Cerebellar cortex (tissue), 1 donor: ENCODE results near the gene KLHDC8A.
A peak's percentile ranks its signal among the peaks of the same experiment; 100 is the strongest.
"Not testable (repeated sequence)": the region's sequence is repeated elsewhere in the genome, so short reads cannot be mapped to it uniquely, and the experiment has no call there.

Experiments used
- DNase-seq: peaks from one replicate; pipeline ENCODE4 v3.0.0-alpha.2; 2015; ENCODE audit warnings: low spot score

KLHDC8A gene

DNA sequence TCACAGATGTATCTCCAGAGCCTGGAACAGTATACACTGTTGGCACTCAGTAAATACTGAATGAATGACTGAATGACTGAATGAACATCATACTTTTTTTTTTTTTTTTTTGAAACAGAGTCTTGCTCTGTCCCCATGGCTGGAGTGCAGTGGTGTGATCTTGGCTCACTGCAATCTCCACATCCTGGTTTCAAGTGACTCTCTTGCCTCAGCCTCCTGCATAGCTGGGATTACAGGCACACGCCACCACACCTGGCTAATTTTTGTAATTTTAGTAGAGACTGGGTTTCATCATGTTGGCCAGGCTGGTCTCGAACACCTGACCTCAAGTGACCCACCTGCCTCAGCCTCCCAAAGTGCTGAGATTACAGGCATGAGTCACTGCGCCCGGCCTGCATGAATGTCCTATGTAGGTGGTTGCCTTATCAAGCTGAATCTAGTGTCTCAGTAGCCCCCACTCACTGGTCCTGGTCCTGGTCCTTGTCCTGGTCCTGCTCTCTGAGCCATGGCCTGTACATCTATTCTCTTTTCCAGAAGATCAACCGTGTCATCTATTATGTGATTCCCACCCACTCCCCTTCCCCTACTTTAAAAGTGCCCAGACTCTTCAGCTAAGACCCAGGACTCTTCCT is 59.1 kb downstream of the KLHDC8A start:
- DNase-seq = not testable (repeated sequence)

GRCh38 chr1:205296154-205296553 is 60.6 kb downstream of the KLHDC8A start:
- DNase-seq = no peak

DNA sequence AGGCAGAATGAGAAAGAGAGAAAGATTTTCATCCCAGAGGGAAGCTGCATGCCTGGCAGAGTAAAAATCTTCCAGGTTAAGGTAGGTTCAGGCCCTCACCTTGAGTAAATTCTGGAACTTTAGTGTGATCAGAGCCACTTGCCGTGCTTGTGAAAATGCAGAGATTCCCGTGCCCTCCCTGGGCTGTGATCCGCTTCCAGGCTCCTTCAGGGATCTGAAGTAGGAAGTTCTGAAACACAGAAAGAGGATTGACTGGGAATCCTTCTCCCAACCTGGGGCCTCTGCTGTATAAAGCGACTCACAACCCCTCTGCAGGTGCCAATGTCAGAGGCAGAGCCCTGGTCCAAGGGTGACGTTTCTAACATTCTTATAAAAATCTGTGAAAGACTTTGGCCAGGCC is 61.8 kb downstream of the KLHDC8A start:
- no peak for DNase-seq

- DNase-seq = peak; percentile 57
Observed at GRCh38 chr1:205294175-205294917, 62.4 kb downstream of the KLHDC8A start.

- no peak for DNase-seq
Observed at GRCh38 chr1:205293350-205294074, 63.2 kb downstream of the KLHDC8A start.

DNA sequence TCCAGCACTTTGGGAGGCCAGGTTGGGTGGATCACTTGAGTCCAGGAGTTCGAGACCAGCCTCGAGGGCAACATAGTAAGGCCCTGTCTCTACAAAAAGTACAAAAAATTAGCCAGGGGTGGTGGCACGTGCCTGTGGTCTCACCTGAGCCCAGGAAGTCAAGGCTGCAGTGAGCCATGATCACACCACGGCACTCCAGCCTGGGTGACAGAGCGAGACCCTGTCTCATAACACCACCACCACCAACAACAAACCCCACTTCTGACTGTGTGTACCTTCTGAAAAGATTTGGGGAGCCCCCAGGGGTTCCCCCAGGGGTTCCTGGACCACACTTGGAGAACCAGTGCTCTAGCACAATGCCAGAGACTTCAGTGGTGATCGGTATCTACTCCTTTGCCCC is 65.1 kb downstream of the KLHDC8A start:
- no peak for DNase-seq

DNA sequence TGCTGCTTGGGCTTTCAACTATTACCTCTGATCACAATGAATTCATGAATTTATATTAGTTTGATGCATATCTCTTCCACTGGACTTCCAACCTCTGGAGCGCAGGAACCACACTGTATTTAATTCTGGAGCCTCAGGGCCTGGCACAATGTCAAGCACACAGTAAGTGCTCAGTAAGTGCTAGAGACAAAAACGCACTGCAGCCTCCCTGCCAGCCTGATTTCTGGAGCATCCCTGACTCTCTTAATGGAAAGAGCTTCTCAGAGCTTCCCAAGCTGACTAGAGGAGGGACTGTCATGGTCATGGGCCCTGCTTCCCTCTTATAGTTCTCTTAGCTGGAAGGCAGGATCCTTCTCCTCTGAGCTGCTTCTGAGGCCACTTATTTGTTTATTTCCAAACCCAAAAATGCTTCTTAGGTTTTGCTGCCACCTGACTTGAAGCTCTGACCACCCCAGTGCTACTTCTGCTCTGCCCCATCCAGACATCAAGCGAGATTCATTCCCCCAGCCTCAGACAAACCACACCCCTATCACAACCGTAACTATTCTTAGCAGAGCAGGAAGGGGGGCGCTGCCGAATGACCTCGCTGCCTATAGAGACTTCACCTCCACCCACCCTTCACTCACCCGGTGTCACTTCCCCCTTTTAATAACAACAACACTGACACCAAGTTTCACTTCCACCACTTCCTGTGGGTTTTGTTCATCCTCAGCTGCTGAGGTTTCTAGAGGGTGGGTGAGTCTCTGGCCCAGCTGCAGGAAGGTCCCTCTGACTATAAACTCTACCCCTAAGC is 68.8 kb downstream of the KLHDC8A start:
- DNase-seq = no peak

DNA sequence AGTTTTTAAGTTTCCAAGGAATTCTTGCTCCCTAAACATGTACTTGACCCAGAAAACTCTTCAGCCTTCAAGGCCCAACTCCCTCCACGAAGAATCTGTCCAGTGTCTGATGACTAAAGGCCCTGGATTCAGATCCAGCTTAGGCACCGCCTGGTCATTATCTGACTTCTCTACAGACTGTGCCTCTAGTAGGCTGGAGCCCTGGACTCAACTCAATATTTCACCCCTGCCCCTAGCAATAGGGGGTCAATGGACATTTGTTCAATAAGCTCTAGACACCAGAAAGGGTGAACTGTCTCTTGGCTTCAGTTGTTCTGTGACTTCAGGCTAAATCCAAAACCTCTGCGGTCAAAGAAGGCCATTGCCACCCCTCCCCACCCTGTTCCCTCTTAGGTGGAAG is 69.6 kb downstream of the KLHDC8A start:
- no peak for DNase-seq

DNA sequence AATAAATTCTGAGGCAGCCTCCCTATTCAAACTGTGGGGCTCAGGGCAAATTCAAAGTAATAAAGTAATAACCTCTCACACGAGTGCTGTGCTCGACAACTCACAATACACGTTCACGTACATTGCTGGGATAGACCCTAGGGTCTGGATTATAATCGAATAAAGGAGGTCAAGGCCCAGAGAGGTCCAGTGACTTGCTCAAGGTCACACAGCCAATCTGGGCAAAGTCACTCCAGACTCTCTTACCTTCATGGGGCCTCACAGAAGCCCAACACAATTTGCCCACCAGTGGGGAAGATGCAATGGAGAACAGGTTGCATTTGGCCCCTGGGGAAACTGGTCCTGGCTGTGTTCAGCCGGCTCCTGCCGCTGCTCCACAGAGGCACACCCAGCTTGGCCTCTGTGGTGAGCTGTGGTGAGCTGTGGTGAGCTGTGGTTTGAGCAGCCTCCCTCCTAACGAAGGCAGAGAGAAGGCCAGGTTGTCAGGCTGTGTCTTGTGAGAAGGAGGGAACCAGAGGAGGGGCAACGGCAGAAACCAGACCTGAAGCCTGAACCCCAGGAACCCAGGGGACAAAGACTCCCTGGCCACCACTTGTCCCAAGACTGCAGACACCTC is 70.3 kb downstream of the KLHDC8A start:
- DNase-seq = no peak
